CD8-positive, alpha-beta memory T cell (primary cell): ENCODE results near the gene PTPRM. TPM values are rescaled to one million over a fixed set of nuclear protein-coding genes. Genes with fewer than 3 reads are reported as not detected.
A peak's percentile ranks its signal among the peaks of the same experiment; 100 is the strongest.

Experiments used
- CTCF ChIA-PET: fragments of 350-600 bp; sonication (Branson Sonifier 250); formaldehyde crosslinking; loops from one replicate; lab custom pipeline; 2021; ENCODE audit warnings: antibody characterized with exemption; lab: Charles Lee
- POLR2A ChIA-PET: fragments of 350-600 bp; sonication (Branson Sonifier 250); formaldehyde crosslinking; loops from one replicate; lab custom pipeline; 2021; ENCODE audit warnings: antibody characterized with exemption; lab: Charles Lee
- DNase-seq, 5 donors: peaks; one replicate each; pipeline versions ENCODE4 v3.0.0 to v3.0.0-alpha.2; 2020 to 2022; ENCODE audit warnings: mixed read lengths in 1 of 5
- H3K27ac ChIP-seq: one replicate; pipeline ENCODE4 v1.7.0; 2013; ENCODE audit warnings: low read depth, mild to moderate bottlenecking, low read length, moderate library complexity
- H3K27me3 ChIP-seq: 2 replicates; pipeline ENCODE4 v1.7.0; 2013; ENCODE audit warnings: low read length, mild to moderate bottlenecking; ENCODE audit not compliant: insufficient read depth, poor library complexity, severe bottlenecking
- H3K36me3 ChIP-seq: 2 replicates; pipeline ENCODE4 v1.7.0; 2013; ENCODE audit warnings: mild to moderate bottlenecking, low read length, moderate library complexity; ENCODE audit not compliant: insufficient read depth
- H3K4me1 ChIP-seq: 2 replicates; pipeline ENCODE4 v1.7.0; 2013; ENCODE audit warnings: mild to moderate bottlenecking, low read length, moderate library complexity; ENCODE audit not compliant: insufficient read depth
- H3K4me3 ChIP-seq: 2 replicates; pipeline ENCODE4 v1.7.0; 2013; ENCODE audit warnings: mild to moderate bottlenecking, low read length
- H3K9me3 ChIP-seq: 2 replicates; pipeline ENCODE4 v1.7.0; 2013; ENCODE audit warnings: mild to moderate bottlenecking, low read length
- H3K27ac Mint-ChIP-seq, 8 donors: one replicate each; pipeline ENCODE4 v1.8.0; 2020 to 2021; ENCODE audit warnings: mixed read lengths in 8 of 8, mild to moderate bottlenecking in 6 of 8, inconsistent platforms in 3 of 8, moderate library complexity in 3 of 8
- H3K27me3 Mint-ChIP-seq, 2 donors: one replicate each; pipeline ENCODE4 v1.8.0; 2020 to 2021; ENCODE audit warnings: mixed read lengths in 2 of 2, mild to moderate bottlenecking in 1 of 2, moderate library complexity in 1 of 2
- H3K36me3 Mint-ChIP-seq, 3 donors: one replicate each; pipeline ENCODE4 v1.8.0; 2020 to 2021; ENCODE audit warnings: mixed read lengths in 3 of 3, inconsistent platforms in 1 of 3, mild to moderate bottlenecking in 1 of 3
- H3K4me1 Mint-ChIP-seq, 3 donors: one replicate each; pipeline ENCODE4 v1.8.0; 2020 to 2021; ENCODE audit warnings: mixed read lengths in 3 of 3, inconsistent platforms in 1 of 3, mild to moderate bottlenecking in 1 of 3
- H3K4me3 Mint-ChIP-seq, 7 donors: one replicate each; pipeline ENCODE4 v1.8.0; 2020 to 2021; ENCODE audit warnings: mixed read lengths in 7 of 7, mild to moderate bottlenecking in 6 of 7, moderate library complexity in 4 of 7, inconsistent platforms in 2 of 7
- H3K9me3 Mint-ChIP-seq, 5 donors: one replicate each; pipeline ENCODE4 v1.8.0; 2020 to 2022; ENCODE audit warnings: mixed read lengths in 5 of 5, mild to moderate bottlenecking in 3 of 5, moderate library complexity in 2 of 5, inconsistent platforms in 1 of 5
- polyA plus RNA-seq: library from polyadenylated mRNA; unstranded; fragments of 300-500 nt; fragmentation: Illumina TruSeq; gene quantifications from one replicate; pipeline ENCODE4 v1.2.3, GENCODE V29; 2021
- total RNA-seq, 2 experiments: library from RNA; stranded (reverse); gene quantifications; one replicate each; pipeline ENCODE4 v1.2.3, GENCODE V29; 2021

PTPRM gene
- total and polyA plus RNA-seq, 3 experiments from 2014 or later: 3.9 to 7.4 (median 5.3) TPM

DNA sequence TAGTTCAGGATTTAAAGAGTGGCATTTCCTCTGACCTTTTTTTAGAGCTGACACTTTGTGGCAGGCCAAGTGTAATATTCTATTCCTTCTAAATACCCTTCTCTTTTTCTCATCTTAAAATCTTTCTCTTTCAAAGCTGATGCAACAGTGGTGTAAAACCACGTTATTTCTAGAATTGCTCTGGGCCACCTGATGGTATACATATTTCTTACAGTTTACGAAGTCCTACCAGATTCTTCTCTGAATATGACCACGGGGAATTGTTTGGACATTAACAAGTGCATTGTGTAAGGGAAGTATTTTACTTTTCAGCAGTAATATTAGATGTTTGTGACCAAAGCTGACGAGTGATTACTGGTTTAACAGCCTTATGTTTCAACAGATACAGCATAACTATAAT lies 109.9 kb downstream of the PTPRM start:
- Histone ChIP-seq H3K27me3 (no peaks in the 10 kb centered on the region), H3K27ac (no peak overlapping the region), H3K4me3 (no peak overlapping the region), H3K9me3 (no peaks in the 10 kb centered on the region), H3K4me1 (no peaks in the 10 kb centered on the region), H3K36me3 (no peaks in the 10 kb centered on the region)
- Mint-ChIP-seq H3K27me3 (no peaks in the 10 kb centered on the region), H3K36me3 (no peaks in the 10 kb centered on the region), H3K27ac (no peak overlapping the region), H3K9me3 (peaks cover 0 to 5% (median 0%) of the 10 kb centered on the region in 5 donors), H3K4me1 (no peaks in the 10 kb centered on the region), H3K4me3 (no peak overlapping the region)
- ChIA-PET POLR2A (no interaction called here), CTCF (interaction anchor here (0.8 kb wide), 1 partner anchor 13 kb away, joined by 3 read pairs; no protein-coding TSS in a partner anchor)
- no peak for DNase-seq

DNA sequence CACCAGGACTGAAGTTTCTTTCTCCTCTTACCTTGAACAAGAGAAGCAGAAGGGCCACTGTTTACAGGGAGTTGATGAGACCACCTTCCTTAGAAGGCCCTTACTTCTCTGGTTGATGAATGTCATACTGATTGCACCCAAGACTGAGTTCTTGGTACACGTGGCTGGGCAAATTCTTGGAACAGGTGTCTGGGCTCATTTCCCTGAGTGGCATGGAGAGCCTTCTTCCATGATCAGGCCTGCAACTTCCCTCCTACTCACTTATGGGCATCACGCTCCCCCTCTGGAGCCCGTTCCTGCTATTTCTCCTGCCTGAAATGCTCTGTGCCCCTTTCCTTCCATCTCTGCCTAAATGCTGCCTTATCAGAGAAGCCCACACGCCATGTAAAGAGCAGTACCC lies 110.3 kb downstream of the PTPRM start:
- Histone ChIP-seq H3K9me3 (no peaks in the 10 kb centered on the region), H3K4me1 (no peaks in the 10 kb centered on the region), H3K4me3 (no peak overlapping the region), H3K36me3 (no peaks in the 10 kb centered on the region), H3K27ac (no peak overlapping the region), H3K27me3 (no peaks in the 10 kb centered on the region)
- H3K36me3 Mint-ChIP-seq: no peaks in the 10 kb centered on the region
- no peak overlapping the region for H3K27ac Mint-ChIP-seq
- no peaks in the 10 kb centered on the region for H3K27me3 Mint-ChIP-seq
- POLR2A ChIA-PET: no interaction called here
- peaks cover 0 to 5% (median 0%) of the 10 kb centered on the region in 5 donors for H3K9me3 Mint-ChIP-seq
- H3K4me1 Mint-ChIP-seq: no peaks in the 10 kb centered on the region
- CTCF ChIA-PET: no interaction called here
- DNase-seq: no peak
- H3K4me3 Mint-ChIP-seq: no peak overlapping the region

DNA sequence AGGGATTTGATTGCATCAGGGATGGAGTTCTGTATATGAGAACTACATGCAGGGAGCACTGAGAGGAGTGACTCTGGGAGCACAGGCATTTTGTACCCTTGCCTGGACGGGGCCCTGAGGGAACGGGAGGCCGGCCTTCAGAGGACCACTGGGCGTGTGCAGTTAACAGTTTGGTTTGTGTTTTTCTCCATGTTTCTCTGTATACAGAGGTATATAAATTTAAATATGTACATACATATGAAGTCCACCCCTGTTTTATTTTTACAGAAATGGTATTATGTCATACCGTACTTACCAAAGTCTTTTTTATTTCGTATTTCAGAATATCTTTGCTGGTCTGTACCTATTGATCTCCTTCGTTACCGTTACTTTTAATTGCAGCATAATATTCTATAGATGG lies 111.3 kb downstream of the PTPRM start:
- DNase-seq: no peak
- Mint-ChIP-seq H3K9me3 (peaks cover 0 to 5% (median 0%) of the 10 kb centered on the region in 5 donors), H3K27me3 (no peaks in the 10 kb centered on the region), H3K4me1 (no peaks in the 10 kb centered on the region), H3K27ac (peak overlapping the region in 1 of 8 donors; percentile 6), H3K36me3 (no peaks in the 10 kb centered on the region), H3K4me3 (no peak overlapping the region)
- H3K9me3 ChIP-seq: no peaks in the 10 kb centered on the region
- no peaks in the 10 kb centered on the region for H3K4me1 ChIP-seq
- no peaks in the 10 kb centered on the region for H3K27me3 ChIP-seq
- H3K4me3 ChIP-seq: no peak overlapping the region
- H3K36me3 ChIP-seq: no peaks in the 10 kb centered on the region
- ChIA-PET CTCF (no interaction called here), POLR2A (no interaction called here)
- no peak overlapping the region for H3K27ac ChIP-seq

DNA sequence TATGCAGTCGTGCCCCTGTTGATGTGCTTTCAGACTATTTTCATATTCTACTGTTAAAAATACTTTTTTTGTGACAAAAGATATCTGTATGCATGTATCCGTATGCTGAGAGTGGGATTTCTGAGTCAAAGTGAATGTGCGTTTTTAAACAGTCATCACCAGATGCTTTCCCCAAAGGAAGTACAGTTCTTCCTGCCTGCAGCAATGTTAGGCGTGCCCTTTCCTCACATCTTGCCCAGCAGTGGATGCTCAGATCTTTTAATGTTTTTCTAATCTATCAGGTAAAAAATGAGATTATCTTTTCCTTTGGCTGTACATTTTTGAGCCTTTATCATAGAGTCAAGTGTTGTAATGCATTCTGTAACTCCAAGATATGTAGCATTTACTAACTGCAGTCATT lies 111.7 kb downstream of the PTPRM start:
- Histone ChIP-seq H3K27me3 (no peaks in the 10 kb centered on the region), H3K4me1 (no peaks in the 10 kb centered on the region), H3K4me3 (no peak overlapping the region), H3K27ac (no peak overlapping the region), H3K36me3 (no peaks in the 10 kb centered on the region), H3K9me3 (no peaks in the 10 kb centered on the region)
- ChIA-PET CTCF (no interaction called here), POLR2A (no interaction called here)
- no peak for DNase-seq
- Mint-ChIP-seq H3K4me3 (no peak overlapping the region), H3K9me3 (peaks cover 0 to 5% (median 0%) of the 10 kb centered on the region in 5 donors), H3K27me3 (no peaks in the 10 kb centered on the region), H3K36me3 (no peaks in the 10 kb centered on the region), H3K4me1 (no peaks in the 10 kb centered on the region), H3K27ac (peak overlapping the region in 1 of 8 donors; percentile 6)

DNA sequence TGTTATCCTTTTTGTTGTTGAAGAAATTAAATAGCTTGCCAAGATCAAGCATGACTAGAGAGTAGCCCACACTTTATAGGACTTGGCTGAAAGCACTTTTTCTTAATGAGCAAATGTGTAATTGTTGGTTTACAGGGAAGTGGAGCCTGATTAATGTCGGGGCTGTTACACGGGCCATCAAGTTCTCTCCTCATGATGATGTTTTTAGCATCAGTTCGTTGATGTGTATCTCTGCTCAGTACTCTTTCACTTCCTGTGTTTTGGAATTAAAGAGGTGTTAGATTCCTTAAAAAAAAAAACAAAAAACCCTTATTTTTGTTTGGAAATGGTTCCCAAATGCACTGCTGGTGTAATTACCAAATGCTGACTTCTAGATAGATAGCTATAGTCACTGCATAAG lies 114.2 kb downstream of the PTPRM start:
- no peak overlapping the region for H3K27ac Mint-ChIP-seq
- H3K4me1 Mint-ChIP-seq: no peaks in the 10 kb centered on the region
- ChIA-PET CTCF (no interaction called here), POLR2A (no interaction called here)
- H3K27me3 Mint-ChIP-seq: no peaks in the 10 kb centered on the region
- H3K9me3 ChIP-seq: no peaks in the 10 kb centered on the region
- no peak overlapping the region for H3K4me3 Mint-ChIP-seq
- H3K4me3 ChIP-seq: no peak overlapping the region
- H3K27ac ChIP-seq: no peak overlapping the region
- peaks cover 0 to 5% (median 0%) of the 10 kb centered on the region in 5 donors for H3K9me3 Mint-ChIP-seq
- no peaks in the 10 kb centered on the region for H3K36me3 ChIP-seq
- no peaks in the 10 kb centered on the region for H3K27me3 ChIP-seq
- H3K36me3 Mint-ChIP-seq: no peaks in the 10 kb centered on the region
- H3K4me1 ChIP-seq: no peaks in the 10 kb centered on the region
- DNase-seq: no peak

DNA sequence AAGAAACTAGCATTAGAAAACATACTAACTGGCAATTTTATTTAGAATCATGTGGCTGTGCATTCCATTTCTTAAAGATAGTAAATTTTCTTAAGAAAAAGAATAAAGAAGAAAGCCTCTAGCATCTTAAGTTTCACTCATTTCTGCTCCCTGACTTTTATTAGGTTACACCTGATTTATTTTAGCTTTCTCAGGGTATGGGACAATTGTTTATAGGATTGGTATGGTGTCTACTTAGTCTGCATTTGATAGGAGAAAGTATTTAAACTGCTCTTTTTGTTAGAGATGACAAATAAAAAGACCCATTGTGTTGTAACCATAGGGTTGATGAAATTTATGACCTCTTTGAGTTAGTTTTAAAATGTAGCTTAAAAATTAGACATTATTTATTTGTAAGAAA lies 115.2 kb downstream of the PTPRM start:
- no peaks in the 10 kb centered on the region for H3K27me3 Mint-ChIP-seq
- no peak overlapping the region for H3K27ac ChIP-seq
- no peaks in the 10 kb centered on the region for H3K4me1 Mint-ChIP-seq
- H3K4me3 ChIP-seq: no peak overlapping the region
- peaks cover 0 to 6% (median 0%) of the 10 kb centered on the region in 5 donors for H3K9me3 Mint-ChIP-seq
- no peaks in the 10 kb centered on the region for H3K9me3 ChIP-seq
- H3K36me3 Mint-ChIP-seq: no peaks in the 10 kb centered on the region
- no peaks in the 10 kb centered on the region for H3K36me3 ChIP-seq
- no peak overlapping the region for H3K27ac Mint-ChIP-seq
- H3K27me3 ChIP-seq: no peaks in the 10 kb centered on the region
- CTCF ChIA-PET: no interaction called here
- no peak overlapping the region for H3K4me3 Mint-ChIP-seq
- no peak for DNase-seq
- POLR2A ChIA-PET: no interaction called here
- no peaks in the 10 kb centered on the region for H3K4me1 ChIP-seq

DNA sequence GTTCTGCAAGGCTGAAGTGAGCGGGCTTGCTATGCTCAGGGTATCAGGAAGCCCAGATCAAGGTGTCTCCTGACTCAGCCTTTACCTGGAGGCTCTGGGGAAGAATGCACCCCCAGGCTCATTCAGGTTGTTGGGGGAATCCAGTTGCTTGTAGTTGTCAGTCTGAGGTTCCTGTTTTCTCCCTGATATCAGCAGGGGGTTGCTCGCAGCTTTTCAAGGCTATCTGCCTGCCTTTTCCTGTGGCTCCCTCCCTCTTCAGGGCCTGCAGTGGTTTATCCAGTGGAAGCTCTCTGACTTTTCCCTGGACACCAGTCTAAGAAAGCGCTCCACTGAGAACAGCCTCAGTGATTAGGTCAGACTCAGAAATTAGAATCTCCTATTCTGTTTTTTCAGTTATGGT lies 116.6 kb downstream of the PTPRM start:
- Histone ChIP-seq H3K27me3 (no peaks in the 10 kb centered on the region), H3K9me3 (no peaks in the 10 kb centered on the region), H3K4me1 (no peaks in the 10 kb centered on the region), H3K4me3 (no peak overlapping the region), H3K27ac (no peak overlapping the region), H3K36me3 (no peaks in the 10 kb centered on the region)
- Mint-ChIP-seq H3K27me3 (no peaks in the 10 kb centered on the region), H3K4me1 (no peaks in the 10 kb centered on the region), H3K36me3 (no peaks in the 10 kb centered on the region), H3K9me3 (peaks cover 0 to 8% (median 0%) of the 10 kb centered on the region in 5 donors), H3K27ac (no peak overlapping the region), H3K4me3 (no peak overlapping the region)
- DNase-seq: no peak
- ChIA-PET POLR2A (no interaction called here), CTCF (no interaction called here)

DNA sequence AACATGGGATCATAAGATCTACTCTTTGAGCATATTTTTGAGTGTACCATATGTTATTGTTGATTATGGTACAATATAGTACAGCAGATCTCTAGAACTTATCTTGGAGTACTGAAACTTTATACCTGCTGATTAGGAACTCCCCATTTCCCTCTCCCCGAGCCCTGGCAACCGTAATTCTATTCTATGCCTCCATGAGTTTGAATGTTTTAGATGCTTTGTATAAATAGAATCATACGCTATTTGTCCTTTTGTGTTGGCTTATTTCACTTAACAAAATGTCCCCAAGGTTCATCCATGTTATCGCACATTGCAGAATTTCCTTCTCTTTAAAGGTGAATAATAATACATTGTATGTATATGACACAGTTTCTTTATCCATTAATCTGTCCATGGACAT lies 117.2 kb downstream of the PTPRM start:
- DNase-seq: no peak
- POLR2A ChIA-PET: no interaction called here
- H3K4me3 ChIP-seq: no peak overlapping the region
- H3K9me3 ChIP-seq: no peaks in the 10 kb centered on the region
- peaks cover 0 to 8% (median 0%) of the 10 kb centered on the region in 5 donors for H3K9me3 Mint-ChIP-seq
- H3K4me3 Mint-ChIP-seq: no peak overlapping the region
- no peaks in the 10 kb centered on the region for H3K27me3 Mint-ChIP-seq
- CTCF ChIA-PET: no interaction called here
- H3K27me3 ChIP-seq: no peaks in the 10 kb centered on the region
- H3K27ac ChIP-seq: no peak overlapping the region
- H3K4me1 ChIP-seq: no peaks in the 10 kb centered on the region
- no peaks in the 10 kb centered on the region for H3K4me1 Mint-ChIP-seq
- no peaks in the 10 kb centered on the region for H3K36me3 ChIP-seq
- H3K27ac Mint-ChIP-seq: no peak overlapping the region
- H3K36me3 Mint-ChIP-seq: no peaks in the 10 kb centered on the region

DNA sequence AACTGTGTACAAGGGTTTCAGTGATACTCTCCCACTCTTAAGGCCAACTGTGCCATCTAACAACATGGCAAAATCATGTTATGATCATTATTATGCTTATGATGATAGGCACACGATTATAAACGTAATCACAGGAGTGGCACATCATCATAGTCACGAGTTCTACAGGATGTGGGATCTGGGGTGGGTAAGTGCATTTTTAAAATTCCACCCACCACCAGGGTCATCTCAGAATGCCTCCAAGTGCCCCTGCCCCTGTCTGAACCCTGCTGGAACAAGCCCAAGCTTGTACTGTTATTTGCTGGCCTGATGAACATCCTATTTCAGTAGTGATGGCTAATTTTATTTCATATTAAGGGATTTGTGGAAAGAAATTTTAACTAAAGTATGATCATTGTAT lies 117.8 kb downstream of the PTPRM start:
- H3K9me3 ChIP-seq: no peaks in the 10 kb centered on the region
- Mint-ChIP-seq H3K27ac (peak overlapping the region in 1 of 8 donors; percentile 12), H3K9me3 (peaks cover 0 to 8% (median 0%) of the 10 kb centered on the region in 5 donors), H3K36me3 (no peaks in the 10 kb centered on the region), H3K4me1 (no peaks in the 10 kb centered on the region), H3K4me3 (no peak overlapping the region), H3K27me3 (no peaks in the 10 kb centered on the region)
- H3K4me1 ChIP-seq: no peaks in the 10 kb centered on the region
- no peaks in the 10 kb centered on the region for H3K27me3 ChIP-seq
- H3K27ac ChIP-seq: no peak overlapping the region
- no peak overlapping the region for H3K4me3 ChIP-seq
- DNase-seq: no peak
- H3K36me3 ChIP-seq: no peaks in the 10 kb centered on the region
- POLR2A ChIA-PET: no interaction called here
- CTCF ChIA-PET: no interaction called here
